ENCODE measurements around the gene C20orf204. TPM values are rescaled to one million over a fixed set of nuclear protein-coding genes. Genes with fewer than 3 reads are reported as not detected.

Gene C20orf204
- total and polyA plus RNA-seq, 2 of the 8 experiments (the other 6 are each of a cell fraction or from before 2014, with no cell fraction given) = 0.39 to 0.52 TPM

DNA sequence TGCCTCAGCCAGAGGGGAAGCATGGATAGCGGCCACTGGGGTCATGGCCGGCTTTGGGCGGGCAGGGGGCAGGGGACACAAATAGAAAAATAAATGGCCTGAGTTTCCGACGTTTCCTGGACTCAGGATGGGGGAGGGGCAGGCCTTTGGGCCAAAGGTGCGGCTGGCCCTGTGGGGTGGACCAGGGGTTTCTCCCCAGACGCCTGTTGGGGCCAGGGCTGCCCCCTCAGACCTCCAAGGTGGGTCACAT, 20.6 kb downstream of the C20orf204 start:
- Histone ChIP-seq H3K79me2 (ENCODE audit: control insufficient read depth in 1 of 2, insufficient read depth in 2 of 2, low read length in 2 of 2) (no peaks in the 10 kb centered on the region), H3K4me2 (ENCODE audit: insufficient read depth in 1 of 2, low read depth in 2 of 2, low read length in 2 of 2) (no peak overlapping the region), H3K9ac (replicated peaks in 1 of 4; ENCODE audit: extremely low read depth in 1 of 4, low read depth in 3 of 4, low read length in 3 of 4) (no peak overlapping the region), H4K91ac (replicated peaks; ENCODE audit: insufficient read length, low read length) (no peak overlapping the region), H2BK15ac (ENCODE audit: low read length) (0 out of 2 replicates have a peak overlapping the region, but pooled peaks have one; percentile 98), H3K18ac (ENCODE audit: extremely low read depth, low read length) (no peak overlapping the region), H3K36me3 (ENCODE audit: control insufficient read depth in 2 of 4, insufficient read depth in 4 of 4, low read length in 3 of 4) (no peaks in the 10 kb centered on the region), H2BK120ac (replicated peaks; ENCODE audit: low read depth, low read length) (no peak overlapping the region), H2BK5ac (ENCODE audit: low read depth, low read length) (no peak overlapping the region), H2BK12ac (ENCODE audit: low read depth, low read length) (no peak overlapping the region), H3K9me3 (ENCODE audit: insufficient read depth in 2 of 2, low read depth in 1 of 2, low read length in 1 of 2) (no peaks in the 10 kb centered on the region), H4K20me1 (replicated peaks in 1 of 2; ENCODE audit: control insufficient read depth in 1 of 2, insufficient read depth in 2 of 2, low read length in 2 of 2) (no peaks in the 10 kb centered on the region), H2AFZ (ENCODE audit: low read length) (no peak overlapping the region), H3K56ac (replicated peaks; ENCODE audit: insufficient read length, low read depth, low read length) (no peak overlapping the region), H3K4me1 (replicated peaks in 1 of 4; ENCODE audit: control insufficient read depth in 3 of 4, insufficient read depth in 4 of 4, low read length in 3 of 4) (peaks cover 0 to 18% (median 13%) of the 10 kb centered on the region in 4 experiments; a peak in 6 of 7 replicates), H4K5ac (ENCODE audit: insufficient read length, low read depth, low read length) (no peak overlapping the region), H3K23me2 (ENCODE audit: low read depth, low read length) (no peaks in the 10 kb centered on the region), H2AK5ac (ENCODE audit: low read depth, low read length) (no peak overlapping the region), H3K4me3 (ENCODE audit: extremely low read depth in 1 of 4, insufficient read depth in 2 of 4, low read depth in 3 of 4, low read length in 4 of 4) (no peak overlapping the region), H4K8ac (ENCODE audit: extremely low read depth, insufficient read depth, low read length) (no peak overlapping the region), H2BK20ac (ENCODE audit: low read length) (no peak overlapping the region), H3K4ac (replicated peaks; ENCODE audit: insufficient read length, low read depth, low read length) (no peak overlapping the region), H3K27ac (ENCODE audit: low read depth, low read length) (no peak overlapping the region), H3K27me3 (replicated peaks in 1 of 4; ENCODE audit: control insufficient read depth in 3 of 4, extremely low read depth in 1 of 4, insufficient read depth in 3 of 4, low read length in 3 of 4) (peaks cover 0 to 9% (median 3%) of the 10 kb centered on the region in 4 experiments; a peak in 2 of 7 replicates), H3K79me1 (ENCODE audit: low read depth, low read length) (no peaks in the 10 kb centered on the region), H3K14ac (ENCODE audit: insufficient read length) (no peak overlapping the region), H3K23ac (ENCODE audit: insufficient read length) (no peak overlapping the region)
- no peak for FAIRE-seq
- no peak for DNase-seq (ENCODE audit: low read depth in 1 of 2, low spot score in 2 of 2)
- ChIA-PET POLR2A (ENCODE audit: partially characterized antibody) (interaction anchor here (1.7 to 1.8 kb wide), 2 partner anchors 12 to 17 kb away, joined by 8 to 9 read pairs; no protein-coding TSS in a partner anchor), CTCF (ENCODE audit: partially characterized antibody) (interaction anchor here (5.5 to 15.0 kb wide), 2 partner anchors 17 to 25 kb away, joined by 68 to 139 read pairs; partner anchors contain the start of genes LKAAEAR1, OPRL1 and RGS19)
- WGBS, 2 experiments (ENCODE audit: extremely low coverage in 1 of 2, insufficient coverage in 1 of 2, insufficient read length in 1 of 2, insufficient replicate concordance in 2 of 2, low coverage in 1 of 2, low lambda C conversion rate in 2 of 2, missing lambda C conversion rate in 1 of 2) = 81% methylated on average over 7 of the region's 7 CpGs; no CpG with 5 or more reads in 1 of the 2 experiments
- TF ChIP-seq CBX5 (IDR thresholded peaks at IDR 0.05; ENCODE audit: low read depth, low read length) (no peak), E2F6 (IDR thresholded peaks at IDR 0.05) (no peak), SIX5 (IDR thresholded peaks at IDR 0.05; ENCODE audit: low read depth, low read length) (no peak), MAX (IDR thresholded peaks at IDR 0.05) (no peak), GTF2F1 (IDR thresholded peaks at IDR 0.05; ENCODE audit: borderline replicate concordance, low read depth, low read length) (no peak), RAD21 (IDR thresholded peaks at IDR 0.05 in 1 of 2, conservative IDR thresholded peaks at IDR 0.05 in 1 of 2; ENCODE audit: low read depth in 2 of 2, low read length in 2 of 2) (no peak), HDAC2 (IDR thresholded peaks at IDR 0.05; ENCODE audit: borderline replicate concordance in 1 of 2, low read depth in 2 of 2, low read length in 2 of 2) (no peak), HDAC6 (IDR thresholded peaks at IDR 0.05; ENCODE audit: low read depth, low read length) (no peak), TAF7 (optimal IDR thresholded peaks at IDR 0.05; ENCODE audit: borderline replicate concordance, low read depth, low read length) (no peak), SP4 (IDR thresholded peaks at IDR 0.05; ENCODE audit: low read length) (no peak)
- TF ChIP-seq, protein P1, sequence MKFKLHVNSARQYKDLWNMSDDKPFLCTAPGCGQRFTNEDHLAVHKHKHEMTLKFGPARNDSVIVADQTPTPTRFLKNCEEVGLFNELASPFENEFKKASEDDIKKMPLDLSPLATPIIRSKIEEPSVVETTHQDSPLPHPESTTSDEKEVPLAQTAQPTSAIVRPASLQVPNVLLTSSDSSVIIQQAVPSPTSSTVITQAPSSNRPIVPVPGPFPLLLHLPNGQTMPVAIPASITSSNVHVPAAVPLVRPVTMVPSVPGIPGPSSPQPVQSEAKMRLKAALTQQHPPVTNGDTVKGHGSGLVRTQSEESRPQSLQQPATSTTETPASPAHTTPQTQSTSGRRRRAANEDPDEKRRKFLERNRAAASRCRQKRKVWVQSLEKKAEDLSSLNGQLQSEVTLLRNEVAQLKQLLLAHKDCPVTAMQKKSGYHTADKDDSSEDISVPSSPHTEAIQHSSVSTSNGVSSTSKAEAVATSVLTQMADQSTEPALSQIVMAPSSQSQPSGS (IDR thresholded peaks at IDR 0.05; ENCODE audit: low read length) = no peak
